GM23338 (cell line): ENCODE measurements around the gene ADAMTS17. TPM values are rescaled to one million over a fixed set of nuclear protein-coding genes. Genes with fewer than 3 reads are reported as not detected.

Experiments used
- ATAC-seq: fragments of 200-7000 bp; cut with Tn5 transposase; 3 replicates; pipeline ENCODE4 v1.9.1; 2020
- DNase-seq: peaks from one replicate; pipeline ENCODE4 v3.0.0-alpha.2; 2015; ENCODE audit warnings: low spot score
- H2AFZ ChIP-seq: fragments of 200-600 bp; sonication (generic); 2 replicates; pipeline ENCODE4 v1.8.0; 2016; ENCODE audit warnings: antibody characterized with exemption, mild to moderate bottlenecking, moderate library complexity
- H3F3A ChIP-seq: fragments of 200-600 bp; sonication (generic); replicated peaks from 2 replicates; pipeline ENCODE4 v1.8.0; 2017; ENCODE audit warnings: antibody characterized with exemption, mixed run types, low read depth
- H3K27ac ChIP-seq: fragments of 200-600 bp; sonication (generic); 2 replicates; pipeline ENCODE4 v1.6.1; 2016; ENCODE audit warnings: low read depth
- H3K27me3 ChIP-seq: fragments of 200-600 bp; sonication (generic); 2 replicates; pipeline ENCODE4 v1.8.0; 2016; ENCODE audit warnings: mild to moderate bottlenecking, mixed run types, moderate library complexity; ENCODE audit not compliant: insufficient read depth
- H3K36me3 ChIP-seq: fragments of 200-600 bp; sonication (generic); 2 replicates; pipeline ENCODE4 v1.8.0; 2016; ENCODE audit warnings: mild to moderate bottlenecking; ENCODE audit not compliant: insufficient read depth
- H3K4me1 ChIP-seq: fragments of 200-600 bp; sonication (generic); 2 replicates; pipeline ENCODE4 v1.8.0; 2016; ENCODE audit warnings: mild to moderate bottlenecking, moderate library complexity; ENCODE audit not compliant: insufficient read depth
- H3K4me2 ChIP-seq: fragments of 200-600 bp; sonication (generic); 2 replicates; pipeline ENCODE4 v1.7.1; 2017; ENCODE audit warnings: mixed run types
- H3K4me3 ChIP-seq: fragments of 200-600 bp; sonication (generic); 2 replicates; pipeline ENCODE4 v1.6.1; 2016; ENCODE audit warnings: mixed run types
- H3K79me2 ChIP-seq: fragments of 200-600 bp; sonication (generic); replicated peaks from 2 replicates; pipeline ENCODE4 v1.8.0; 2017; ENCODE audit warnings: mild to moderate bottlenecking; ENCODE audit not compliant: insufficient read depth
- H3K9me2 ChIP-seq: fragments of 200-600 bp; sonication (generic); 2 replicates; pipeline ENCODE4 v1.8.0; 2017; ENCODE audit not compliant: insufficient read depth
- H4K20me1 ChIP-seq: fragments of 200-600 bp; sonication (generic); replicated peaks from 2 replicates; pipeline ENCODE4 v1.8.0; 2017; ENCODE audit warnings: mild to moderate bottlenecking; ENCODE audit not compliant: insufficient read depth
- H3K27ac Mint-ChIP-seq: 2 replicates; pipeline ENCODE4 v1.8.0; 2020; ENCODE audit warnings: inconsistent platforms, mild to moderate bottlenecking, moderate library complexity, mixed read lengths
- H3K27me3 Mint-ChIP-seq: 3 replicates; pipeline ENCODE4 v1.8.0; 2022; ENCODE audit warnings: low read depth, mild to moderate bottlenecking, moderate library complexity, mixed read lengths, inconsistent platforms; ENCODE audit not compliant: insufficient read depth, poor library complexity
- H3K36me3 Mint-ChIP-seq: 3 replicates; pipeline ENCODE4 v1.8.0; 2021; ENCODE audit warnings: low read depth, mild to moderate bottlenecking, inconsistent platforms, moderate library complexity, mixed read lengths
- H3K4me1 Mint-ChIP-seq: 3 replicates; pipeline ENCODE4 v1.8.0; 2020; ENCODE audit warnings: mild to moderate bottlenecking, inconsistent platforms, mixed read lengths
- H3K4me3 Mint-ChIP-seq: 3 replicates; pipeline ENCODE4 v1.8.0; 2021; ENCODE audit warnings: moderate library complexity, mild to moderate bottlenecking, inconsistent platforms, mixed read lengths
- H3K9me3 Mint-ChIP-seq: 3 replicates; pipeline ENCODE4 v1.8.0; 2020; ENCODE audit warnings: moderate library complexity, mild to moderate bottlenecking, inconsistent platforms, mixed read lengths
- CREB1 ChIP-seq: fragments of 250-450 bp; sonication (Bioruptor Pico); IDR thresholded peaks from 2 replicates; pipeline ENCODE4 v1.5.0; 2020; ENCODE audit warnings: low read depth, mild to moderate bottlenecking, moderate library complexity
- EZH2 ChIP-seq: fragments of 200-600 bp; sonication (generic); IDR thresholded peaks from one replicate; pipeline ENCODE4 v1.8.0; 2017; ENCODE audit warnings: antibody characterized with exemption, mild to moderate bottlenecking, low read depth; ENCODE audit not compliant: unreplicated experiment
- polyA plus RNA-seq: library from polyadenylated mRNA; unstranded; fragments of >200 nt; fragmentation: Nextera tagmentation; extraction: Ambion mirVana; gene quantifications from 2 replicates; pipeline ENCODE4 v1.2.1, GENCODE V29; 2016
- total RNA-seq: library from RNA; depleted of rRNA; stranded (reverse); fragments of >200 nt; shearing (Covaris generic); gene quantifications from 2 replicates; pipeline ENCODE4 v1.2.3, GENCODE V29; 2014
- TF ChIP-seq, protein P1 (sequence below): IDR thresholded peaks from one replicate; pipeline ENCODE4 v1.6.1; 2018; ENCODE audit warnings: antibody characterized with exemption; ENCODE audit not compliant: unreplicated experiment
- TF ChIP-seq, protein P2 (sequence below), 2 experiments: fragments of 200-600 bp in 1 of 2; sonication (generic) in 1 of 2; conservative IDR thresholded peaks; 2 replicates each; pipeline versions ENCODE4 v1.5.1 to v1.6.1; 2016 to 2017; ENCODE audit warnings: antibody characterized with exemption in 2 of 2, low read depth in 2 of 2, mild to moderate bottlenecking in 2 of 2, moderate library complexity in 1 of 2
- TF ChIP-seq, protein P3 (sequence below): IDR thresholded peaks from 2 replicates; pipeline ENCODE4 v1.6.1; 2016; ENCODE audit warnings: antibody characterized with exemption

The ADAMTS17 gene
- total and polyA plus RNA-seq, 2 experiments from 2014 or later, result 0.60 to 3.8 TPM

DNA sequence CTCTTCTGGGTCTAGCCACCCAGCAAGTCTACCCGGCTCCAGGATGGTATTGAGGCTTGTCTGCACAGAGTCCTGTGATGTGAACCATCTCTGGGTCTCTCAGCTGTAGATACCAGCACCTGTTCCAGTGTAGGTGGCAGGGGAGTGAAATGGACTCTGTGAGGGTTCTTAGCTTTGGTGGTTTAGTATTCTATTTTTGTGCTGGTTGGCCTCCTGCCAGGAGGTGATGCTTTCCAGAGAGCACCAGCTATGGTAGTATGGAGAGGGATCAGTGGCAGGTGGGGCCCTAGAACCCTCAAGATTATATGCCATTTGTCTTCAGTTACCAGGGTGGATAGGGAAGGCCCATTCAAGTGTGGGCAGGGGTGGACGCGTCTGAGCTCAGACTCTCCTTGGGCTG lies 325.1 kb downstream of the ADAMTS17 start:
- Histone ChIP-seq H3K27me3 (no peaks in the 10 kb centered on the region), H3K4me1 (no peaks in the 10 kb centered on the region), H2AFZ (no peak overlapping the region), H4K20me1 (no peaks in the 10 kb centered on the region), H3K79me2 (no peaks in the 10 kb centered on the region), H3K4me2 (no peak overlapping the region), H3K4me3 (no peak overlapping the region), H3K9me2 (no peaks in the 10 kb centered on the region), H3K27ac (no peak overlapping the region), H3F3A (no peaks in the 10 kb centered on the region), H3K36me3 (no peaks in the 10 kb centered on the region)
- Mint-ChIP-seq H3K36me3 (peaks cover 10% of the 10 kb centered on the region), H3K4me1 (peaks cover 17% of the 10 kb centered on the region), H3K27me3 (peaks cover 2% of the 10 kb centered on the region), H3K4me3 (no peak overlapping the region), H3K27ac (no peak overlapping the region), H3K9me3 (peaks cover 12% of the 10 kb centered on the region)
- no peak for TF ChIP-seq CREB1 (CRISPR knock-in tag)
- TF ChIP-seq, protein P1, sequence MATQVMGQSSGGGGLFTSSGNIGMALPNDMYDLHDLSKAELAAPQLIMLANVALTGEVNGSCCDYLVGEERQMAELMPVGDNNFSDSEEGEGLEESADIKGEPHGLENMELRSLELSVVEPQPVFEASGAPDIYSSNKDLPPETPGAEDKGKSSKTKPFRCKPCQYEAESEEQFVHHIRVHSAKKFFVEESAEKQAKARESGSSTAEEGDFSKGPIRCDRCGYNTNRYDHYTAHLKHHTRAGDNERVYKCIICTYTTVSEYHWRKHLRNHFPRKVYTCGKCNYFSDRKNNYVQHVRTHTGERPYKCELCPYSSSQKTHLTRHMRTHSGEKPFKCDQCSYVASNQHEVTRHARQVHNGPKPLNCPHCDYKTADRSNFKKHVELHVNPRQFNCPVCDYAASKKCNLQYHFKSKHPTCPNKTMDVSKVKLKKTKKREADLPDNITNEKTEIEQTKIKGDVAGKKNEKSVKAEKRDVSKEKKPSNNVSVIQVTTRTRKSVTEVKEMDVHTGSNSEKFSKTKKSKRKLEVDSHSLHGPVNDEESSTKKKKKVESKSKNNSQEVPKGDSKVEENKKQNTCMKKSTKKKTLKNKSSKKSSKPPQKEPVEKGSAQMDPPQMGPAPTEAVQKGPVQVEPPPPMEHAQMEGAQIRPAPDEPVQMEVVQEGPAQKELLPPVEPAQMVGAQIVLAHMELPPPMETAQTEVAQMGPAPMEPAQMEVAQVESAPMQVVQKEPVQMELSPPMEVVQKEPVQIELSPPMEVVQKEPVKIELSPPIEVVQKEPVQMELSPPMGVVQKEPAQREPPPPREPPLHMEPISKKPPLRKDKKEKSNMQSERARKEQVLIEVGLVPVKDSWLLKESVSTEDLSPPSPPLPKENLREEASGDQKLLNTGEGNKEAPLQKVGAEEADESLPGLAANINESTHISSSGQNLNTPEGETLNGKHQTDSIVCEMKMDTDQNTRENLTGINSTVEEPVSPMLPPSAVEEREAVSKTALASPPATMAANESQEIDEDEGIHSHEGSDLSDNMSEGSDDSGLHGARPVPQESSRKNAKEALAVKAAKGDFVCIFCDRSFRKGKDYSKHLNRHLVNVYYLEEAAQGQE, result no peak
- TF ChIP-seq, protein P2, sequence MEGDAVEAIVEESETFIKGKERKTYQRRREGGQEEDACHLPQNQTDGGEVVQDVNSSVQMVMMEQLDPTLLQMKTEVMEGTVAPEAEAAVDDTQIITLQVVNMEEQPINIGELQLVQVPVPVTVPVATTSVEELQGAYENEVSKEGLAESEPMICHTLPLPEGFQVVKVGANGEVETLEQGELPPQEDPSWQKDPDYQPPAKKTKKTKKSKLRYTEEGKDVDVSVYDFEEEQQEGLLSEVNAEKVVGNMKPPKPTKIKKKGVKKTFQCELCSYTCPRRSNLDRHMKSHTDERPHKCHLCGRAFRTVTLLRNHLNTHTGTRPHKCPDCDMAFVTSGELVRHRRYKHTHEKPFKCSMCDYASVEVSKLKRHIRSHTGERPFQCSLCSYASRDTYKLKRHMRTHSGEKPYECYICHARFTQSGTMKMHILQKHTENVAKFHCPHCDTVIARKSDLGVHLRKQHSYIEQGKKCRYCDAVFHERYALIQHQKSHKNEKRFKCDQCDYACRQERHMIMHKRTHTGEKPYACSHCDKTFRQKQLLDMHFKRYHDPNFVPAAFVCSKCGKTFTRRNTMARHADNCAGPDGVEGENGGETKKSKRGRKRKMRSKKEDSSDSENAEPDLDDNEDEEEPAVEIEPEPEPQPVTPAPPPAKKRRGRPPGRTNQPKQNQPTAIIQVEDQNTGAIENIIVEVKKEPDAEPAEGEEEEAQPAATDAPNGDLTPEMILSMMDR (conservative IDR thresholded peaks at IDR 0.05; ENCODE audit: low read depth in 2 of 2), result no peak
- TF ChIP-seq, protein P3, sequence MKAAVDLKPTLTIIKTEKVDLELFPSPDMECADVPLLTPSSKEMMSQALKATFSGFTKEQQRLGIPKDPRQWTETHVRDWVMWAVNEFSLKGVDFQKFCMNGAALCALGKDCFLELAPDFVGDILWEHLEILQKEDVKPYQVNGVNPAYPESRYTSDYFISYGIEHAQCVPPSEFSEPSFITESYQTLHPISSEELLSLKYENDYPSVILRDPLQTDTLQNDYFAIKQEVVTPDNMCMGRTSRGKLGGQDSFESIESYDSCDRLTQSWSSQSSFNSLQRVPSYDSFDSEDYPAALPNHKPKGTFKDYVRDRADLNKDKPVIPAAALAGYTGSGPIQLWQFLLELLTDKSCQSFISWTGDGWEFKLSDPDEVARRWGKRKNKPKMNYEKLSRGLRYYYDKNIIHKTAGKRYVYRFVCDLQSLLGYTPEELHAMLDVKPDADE, result no peak
- DNase-seq, result no peak
- no peak for ATAC-seq

DNA sequence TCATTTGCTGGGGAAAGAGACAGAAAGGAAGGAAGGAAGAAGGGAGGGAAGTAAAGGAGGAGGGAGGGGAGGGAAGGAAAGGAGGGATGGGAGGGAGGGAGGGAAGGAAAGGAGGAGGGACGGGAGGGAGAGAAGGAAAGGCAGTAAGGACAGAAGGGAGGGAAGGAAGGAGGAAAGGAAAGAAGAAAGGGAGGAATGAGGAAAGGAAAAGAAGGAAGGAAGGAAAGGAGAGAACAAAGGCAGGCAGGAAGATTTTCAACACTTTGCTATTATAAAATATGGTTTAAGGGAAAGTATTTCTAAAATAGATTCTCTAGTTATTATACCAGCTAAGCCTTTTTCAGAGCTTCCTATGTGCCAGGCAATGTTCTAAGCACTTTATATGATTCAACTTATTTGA lies 330.5 kb downstream of the ADAMTS17 start:
- no peaks in the 10 kb centered on the region for H3F3A ChIP-seq
- TF ChIP-seq EZH2, result no peak
- no peaks in the 10 kb centered on the region; the same call in 2 of the 3 replicates for H3K36me3 Mint-ChIP-seq
- no peaks in the 10 kb centered on the region for H3K79me2 ChIP-seq
- H3K4me3 ChIP-seq, result no peak overlapping the region
- H3K4me1 Mint-ChIP-seq, result no peaks in the 10 kb centered on the region
- H3K4me2 ChIP-seq, result no peak overlapping the region
- peaks cover 10% of the 10 kb centered on the region; the same call in 2 of the 3 replicates for H3K9me3 Mint-ChIP-seq
- no peaks in the 10 kb centered on the region for H3K4me1 ChIP-seq
- no peaks in the 10 kb centered on the region for H4K20me1 ChIP-seq
- no peak overlapping the region for H3K27ac Mint-ChIP-seq
- no peak overlapping the region for H3K27ac ChIP-seq
- H3K27me3 ChIP-seq, result no peaks in the 10 kb centered on the region
- no peaks in the 10 kb centered on the region for H3K9me2 ChIP-seq
- no peak for ATAC-seq
- no peaks in the 10 kb centered on the region for H3K36me3 ChIP-seq
- DNase-seq, result no peak
- no peak overlapping the region for H2AFZ ChIP-seq
- H3K27me3 Mint-ChIP-seq, result peaks cover 3% of the 10 kb centered on the region
- H3K4me3 Mint-ChIP-seq, result no peak overlapping the region
